HL-60 (cell line): ENCODE measurements around the gene CD7.

Experiments used
- DNase-seq, 2 experiments: peaks; one replicate each; pipeline ENCODE4 v3.0.0-alpha.2; 2010 to 2020; ENCODE audit warnings: low read depth in 1 of 2, low spot score in 1 of 2
- H3K27ac ChIP-seq: fragments of 250-450 bp; sonication (Bioruptor Pico); replicated peaks from 2 replicates; pipeline ENCODE4 v1.5.1; 2020; ENCODE audit warnings: mild to moderate bottlenecking, moderate library complexity
- H3K27me3 ChIP-seq: fragments of 250-450 bp; sonication (Bioruptor Pico); 2 replicates; pipeline ENCODE4 v1.5.1; 2021; ENCODE audit warnings: mild to moderate bottlenecking, moderate library complexity; ENCODE audit not compliant: insufficient read depth, poor library complexity, severe bottlenecking
- H3K4me3 ChIP-seq: replicated peaks from 2 replicates; pipeline ENCODE4 v1.5.1; 2011; ENCODE audit warnings: mild to moderate bottlenecking, control low read depth, low read length; ENCODE audit not compliant: insufficient read depth
- GABPA ChIP-seq: IDR thresholded peaks from 2 replicates; pipeline ENCODE4 v1.6.1; 2012; ENCODE audit warnings: low read depth
- POLR2AphosphoS5 ChIP-seq: IDR thresholded peaks from 2 replicates; pipeline ENCODE4 v1.6.1; 2012; ENCODE audit warnings: low read depth
- SPI1 ChIP-seq: IDR thresholded peaks from 2 replicates; pipeline ENCODE4 v1.6.1; 2012; ENCODE audit warnings: low read depth, mild to moderate bottlenecking, borderline replicate concordance
- TF ChIP-seq, protein P1 (sequence below): IDR thresholded peaks from 2 replicates; pipeline ENCODE4 v1.6.1; 2012; ENCODE audit warnings: low read depth; ENCODE audit not compliant: insufficient replicate concordance
- TF ChIP-seq, protein P2 (sequence below): IDR thresholded peaks from one replicate; pipeline ENCODE4 v1.5.1; 2011; ENCODE audit warnings: low read length, control low read depth, inconsistent platforms; ENCODE audit not compliant: insufficient read depth

The CD7 gene

DNA sequence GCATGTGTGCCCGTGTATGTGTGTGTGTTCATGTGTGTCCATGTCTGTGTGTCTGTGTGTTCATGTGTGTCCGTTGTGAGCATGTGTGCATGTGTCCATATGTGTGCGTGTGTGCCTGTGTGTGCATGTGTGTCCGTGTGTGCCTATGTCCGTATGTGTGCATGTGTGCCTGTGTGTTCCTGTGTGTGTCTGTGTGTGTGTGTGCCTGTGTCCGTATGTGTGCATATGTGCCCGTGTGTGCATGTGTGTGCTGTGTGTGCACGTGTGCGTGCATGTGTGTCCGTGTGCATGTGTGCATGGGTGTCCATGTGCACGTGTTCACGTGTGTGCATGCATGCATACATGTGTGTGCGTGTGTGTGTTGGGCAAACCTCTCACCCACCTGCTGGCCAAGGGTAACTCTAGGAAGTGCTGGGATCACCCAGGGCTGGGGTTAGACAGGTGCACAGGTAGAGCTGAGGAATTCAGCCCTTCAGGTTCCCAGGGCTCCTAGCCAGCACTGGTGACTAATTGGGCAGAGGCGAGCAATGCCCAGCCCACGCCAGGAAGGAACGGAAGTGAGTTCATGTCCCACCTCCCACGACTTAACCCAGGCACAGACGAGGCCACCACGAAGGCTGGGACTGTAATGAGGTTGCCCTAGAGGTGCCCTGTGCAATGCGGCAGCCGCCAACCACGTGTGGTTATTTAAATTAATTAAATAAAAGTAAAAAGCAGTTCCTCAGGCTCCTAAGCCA is 35.7 kb downstream of the CD7 start:
- Histone ChIP-seq H3K27me3 (no peaks in the 10 kb centered on the region), H3K4me3 (no peak overlapping the region), H3K27ac (no peak overlapping the region)
- DNase-seq: no peak
- no peak for TF ChIP-seq POLR2AphosphoS5
- TF ChIP-seq, protein P1, sequence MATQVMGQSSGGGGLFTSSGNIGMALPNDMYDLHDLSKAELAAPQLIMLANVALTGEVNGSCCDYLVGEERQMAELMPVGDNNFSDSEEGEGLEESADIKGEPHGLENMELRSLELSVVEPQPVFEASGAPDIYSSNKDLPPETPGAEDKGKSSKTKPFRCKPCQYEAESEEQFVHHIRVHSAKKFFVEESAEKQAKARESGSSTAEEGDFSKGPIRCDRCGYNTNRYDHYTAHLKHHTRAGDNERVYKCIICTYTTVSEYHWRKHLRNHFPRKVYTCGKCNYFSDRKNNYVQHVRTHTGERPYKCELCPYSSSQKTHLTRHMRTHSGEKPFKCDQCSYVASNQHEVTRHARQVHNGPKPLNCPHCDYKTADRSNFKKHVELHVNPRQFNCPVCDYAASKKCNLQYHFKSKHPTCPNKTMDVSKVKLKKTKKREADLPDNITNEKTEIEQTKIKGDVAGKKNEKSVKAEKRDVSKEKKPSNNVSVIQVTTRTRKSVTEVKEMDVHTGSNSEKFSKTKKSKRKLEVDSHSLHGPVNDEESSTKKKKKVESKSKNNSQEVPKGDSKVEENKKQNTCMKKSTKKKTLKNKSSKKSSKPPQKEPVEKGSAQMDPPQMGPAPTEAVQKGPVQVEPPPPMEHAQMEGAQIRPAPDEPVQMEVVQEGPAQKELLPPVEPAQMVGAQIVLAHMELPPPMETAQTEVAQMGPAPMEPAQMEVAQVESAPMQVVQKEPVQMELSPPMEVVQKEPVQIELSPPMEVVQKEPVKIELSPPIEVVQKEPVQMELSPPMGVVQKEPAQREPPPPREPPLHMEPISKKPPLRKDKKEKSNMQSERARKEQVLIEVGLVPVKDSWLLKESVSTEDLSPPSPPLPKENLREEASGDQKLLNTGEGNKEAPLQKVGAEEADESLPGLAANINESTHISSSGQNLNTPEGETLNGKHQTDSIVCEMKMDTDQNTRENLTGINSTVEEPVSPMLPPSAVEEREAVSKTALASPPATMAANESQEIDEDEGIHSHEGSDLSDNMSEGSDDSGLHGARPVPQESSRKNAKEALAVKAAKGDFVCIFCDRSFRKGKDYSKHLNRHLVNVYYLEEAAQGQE: no peak

DNA sequence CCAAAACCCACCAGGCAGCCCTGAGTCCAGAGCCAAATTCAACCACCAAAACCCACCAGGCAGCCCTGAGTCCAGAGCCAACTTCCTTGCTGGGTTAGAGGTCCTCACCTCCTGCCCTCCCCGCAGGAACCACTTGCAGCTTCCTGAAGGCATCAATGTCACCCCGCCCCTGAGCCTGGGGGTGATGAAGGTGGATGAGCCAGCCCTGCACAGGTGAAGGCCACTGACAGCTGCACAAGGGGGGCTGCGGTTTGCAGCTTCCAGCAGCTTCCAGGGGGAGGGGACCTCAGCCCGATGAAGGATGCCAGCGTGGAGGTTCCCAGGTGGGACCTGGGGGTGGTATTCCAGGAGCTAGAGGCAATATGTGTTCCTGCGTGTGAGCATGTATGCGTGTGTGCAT is 36.3 kb downstream of the CD7 start:
- DNase-seq: no peak
- TF ChIP-seq GABPA: no peak
- TF ChIP-seq, protein P2, sequence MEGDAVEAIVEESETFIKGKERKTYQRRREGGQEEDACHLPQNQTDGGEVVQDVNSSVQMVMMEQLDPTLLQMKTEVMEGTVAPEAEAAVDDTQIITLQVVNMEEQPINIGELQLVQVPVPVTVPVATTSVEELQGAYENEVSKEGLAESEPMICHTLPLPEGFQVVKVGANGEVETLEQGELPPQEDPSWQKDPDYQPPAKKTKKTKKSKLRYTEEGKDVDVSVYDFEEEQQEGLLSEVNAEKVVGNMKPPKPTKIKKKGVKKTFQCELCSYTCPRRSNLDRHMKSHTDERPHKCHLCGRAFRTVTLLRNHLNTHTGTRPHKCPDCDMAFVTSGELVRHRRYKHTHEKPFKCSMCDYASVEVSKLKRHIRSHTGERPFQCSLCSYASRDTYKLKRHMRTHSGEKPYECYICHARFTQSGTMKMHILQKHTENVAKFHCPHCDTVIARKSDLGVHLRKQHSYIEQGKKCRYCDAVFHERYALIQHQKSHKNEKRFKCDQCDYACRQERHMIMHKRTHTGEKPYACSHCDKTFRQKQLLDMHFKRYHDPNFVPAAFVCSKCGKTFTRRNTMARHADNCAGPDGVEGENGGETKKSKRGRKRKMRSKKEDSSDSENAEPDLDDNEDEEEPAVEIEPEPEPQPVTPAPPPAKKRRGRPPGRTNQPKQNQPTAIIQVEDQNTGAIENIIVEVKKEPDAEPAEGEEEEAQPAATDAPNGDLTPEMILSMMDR: no peak
- TF ChIP-seq SPI1: no peak
- TF ChIP-seq, protein P1: no peak
- no peak for TF ChIP-seq POLR2AphosphoS5
- no peak overlapping the region for H3K27ac ChIP-seq

DNA sequence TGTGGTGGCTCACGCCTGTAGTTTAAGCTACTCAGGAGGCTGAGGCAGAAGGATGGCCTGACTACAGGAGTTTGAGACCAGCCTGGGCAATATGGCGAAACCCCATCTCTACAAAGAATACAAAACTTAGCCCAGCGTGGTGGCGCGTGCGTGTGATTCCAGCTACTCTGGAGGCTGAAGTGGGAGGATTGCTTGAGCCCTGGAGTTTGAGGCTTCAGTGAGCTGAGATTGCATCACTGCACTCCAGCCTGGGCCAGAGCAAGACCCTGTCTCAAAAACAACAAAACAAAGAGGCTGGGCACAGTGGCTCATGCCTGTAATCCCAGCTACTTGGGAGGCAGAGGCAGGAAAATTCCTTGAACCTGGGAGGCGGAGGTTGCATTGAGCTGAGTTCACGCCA is 36.9 kb downstream of the CD7 start:
- no peak overlapping the region for H3K27ac ChIP-seq
- no peak overlapping the region for H3K4me3 ChIP-seq
- no peak for DNase-seq
- no peaks in the 10 kb centered on the region for H3K27me3 ChIP-seq
- TF ChIP-seq, protein P2: no peak
- TF ChIP-seq GABPA: no peak
- TF ChIP-seq SPI1: no peak
- TF ChIP-seq POLR2AphosphoS5: no peak
- TF ChIP-seq, protein P1: no peak

More for the DNA sequence above, 36.3 kb downstream of the CD7 start:
- Histone ChIP-seq H3K27me3 (no peaks in the 10 kb centered on the region), H3K4me3 (no peak overlapping the region)
